ENCODE measurements around the gene VEZT. TPM values are rescaled to one million over a fixed set of nuclear protein-coding genes. Genes with fewer than 3 reads are reported as not detected.

The VEZT gene
- polyA plus RNA-seq, 1 of the 3 experiments (the other 2 are of a cell fraction), result 41.2 TPM

- Histone ChIP-seq H3K36me3 (replicated peaks in 1 of 2; ENCODE audit: control insufficient read depth in 1 of 2, insufficient read depth in 2 of 2, low read length in 1 of 2) (no peaks in the 10 kb centered on the region), H2AFZ (ENCODE audit: low read depth) (no peak overlapping the region), H3F3A (replicated peaks; ENCODE audit: insufficient read depth) (peaks cover 22% of the 10 kb centered on the region), H3K79me2 (ENCODE audit: insufficient read depth) (peaks cover 78% of the 10 kb centered on the region), H3K9ac (no peak overlapping the region), H3K4me1 (ENCODE audit: control insufficient read depth in 1 of 2, insufficient read depth in 2 of 2, low read depth in 1 of 2, low read length in 1 of 2) (peaks cover 6 to 17% of the 10 kb centered on the region in 2 experiments; a peak in 3 of 4 replicates), H3K27me3 (ENCODE audit: insufficient read depth) (no peaks in the 10 kb centered on the region), H4K20me1 (ENCODE audit: insufficient read depth) (no peaks in the 10 kb centered on the region), H3K9me3 (no peaks in the 10 kb centered on the region), H3K9me2 (no peaks in the 10 kb centered on the region), H3K27ac (ENCODE audit: low read depth in 2 of 2, low read length in 1 of 2) (peak overlapping the region in 1 of 2 experiments; percentile 47; a peak in 2 of 4 replicates), H3K4me2 (no peak overlapping the region), H3K4me3 (ENCODE audit: low read depth in 2 of 2, low read length in 1 of 2) (no peak overlapping the region)
- TF ChIP-seq TCF12 (IDR thresholded peaks at IDR 0.05), result no peak
- ChIA-PET POLR2A (no interaction called here), CTCF (interaction anchor here (1.6 to 1.7 kb wide), 2 partner anchors 97 to 98 kb away, joined by 6 to 9 read pairs; no protein-coding TSS in a partner anchor)
- DNase-seq, result no peak
- 73% methylated on average over 1 of the region's 1 CpG for WGBS (ENCODE audit: low lambda C conversion rate)
These were observed 3.7 kb upstream of the VEZT start for GRCh38 chr12:95213928-95214327.

DNA sequence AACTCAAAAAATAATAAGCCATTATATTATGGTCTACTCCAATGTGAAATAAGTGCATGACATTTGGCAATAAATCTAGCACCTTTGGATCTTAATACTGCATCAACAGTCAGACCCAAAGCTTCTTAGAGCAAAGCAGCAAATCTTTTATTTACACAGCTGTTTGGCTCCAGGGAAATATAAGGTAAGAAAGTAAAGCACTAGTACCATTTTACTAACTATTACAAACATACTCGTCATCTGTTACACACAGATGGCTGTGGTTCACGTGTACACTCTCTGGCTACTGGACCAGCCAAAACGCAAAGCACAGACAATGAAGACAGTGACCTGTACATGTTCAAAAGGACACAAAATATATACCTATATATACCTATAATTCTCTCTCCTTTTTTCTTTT, 3.1 kb upstream of the VEZT start:
- POLR2A ChIA-PET, result no interaction called here

DNA sequence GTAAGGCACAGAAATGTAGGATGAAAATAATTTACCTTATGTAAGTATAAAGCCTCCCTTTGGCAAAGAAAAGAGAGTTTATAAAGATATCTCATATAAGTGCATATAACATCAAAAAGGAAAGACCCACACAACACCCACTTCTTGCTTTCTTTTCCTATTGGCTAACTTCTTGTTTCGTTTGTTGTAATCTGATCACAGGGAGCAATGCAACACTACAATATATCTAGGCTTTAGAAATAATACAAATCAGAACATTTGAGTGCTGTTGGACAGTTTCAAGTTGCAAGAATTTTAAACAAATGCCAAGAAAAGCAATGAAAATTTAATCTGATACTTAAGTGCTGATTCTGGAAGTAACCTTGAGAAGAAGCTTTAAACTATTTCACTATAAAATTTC, 1.7 kb upstream of the VEZT start:
- 5% methylated on average over 1 of the region's 1 CpG for WGBS (ENCODE audit: low lambda C conversion rate)
- H3K9me3 ChIP-seq, result no peaks in the 10 kb centered on the region
- no peaks in the 10 kb centered on the region for H3K27me3 ChIP-seq (ENCODE audit: insufficient read depth)
- H3K4me1 ChIP-seq (ENCODE audit: control insufficient read depth in 1 of 2, insufficient read depth in 2 of 2, low read depth in 1 of 2, low read length in 1 of 2), result peaks cover 14 to 30% of the 10 kb centered on the region in 2 experiments; a peak in 3 of 4 replicates
- no peak overlapping the region for H2AFZ ChIP-seq (ENCODE audit: low read depth)
- H3K4me2 ChIP-seq, result peak overlapping the region; percentile 91
- POLR2A ChIA-PET, result no interaction called here
- H3K79me2 ChIP-seq (ENCODE audit: insufficient read depth), result peaks cover 89% of the 10 kb centered on the region
- H3K36me3 ChIP-seq (replicated peaks in 1 of 2; ENCODE audit: control insufficient read depth in 1 of 2, insufficient read depth in 2 of 2, low read length in 1 of 2), result peaks cover 0 to 3% of the 10 kb centered on the region in 2 experiments
- H3K9me2 ChIP-seq, result no peaks in the 10 kb centered on the region
- H3K9ac ChIP-seq, result peak overlapping the region; percentile 76; the same call in 1 of the 2 replicates
- DNase-seq, result no peak
- peaks cover 35% of the 10 kb centered on the region for H3F3A ChIP-seq (replicated peaks; ENCODE audit: insufficient read depth)
- H4K20me1 ChIP-seq (ENCODE audit: insufficient read depth), result no peaks in the 10 kb centered on the region; the same call in 1 of the 2 replicates
- H3K27ac ChIP-seq (ENCODE audit: low read depth in 2 of 2, low read length in 1 of 2), result peak overlapping the region; percentile 76 to 89; a peak in 3 of 4 replicates
- CTCF ChIA-PET, result interaction anchor here (0.9 to 3.5 kb wide), 3 partner anchors 26 to 120 kb away, joined by 3 to 37 read pairs (median 4); no protein-coding TSS in a partner anchor
- H3K4me3 ChIP-seq (ENCODE audit: low read depth in 2 of 2, low read length in 1 of 2), result peak overlapping the region; percentile 93 to 97; a peak in 3 of 4 replicates
- TF ChIP-seq, protein P1, sequence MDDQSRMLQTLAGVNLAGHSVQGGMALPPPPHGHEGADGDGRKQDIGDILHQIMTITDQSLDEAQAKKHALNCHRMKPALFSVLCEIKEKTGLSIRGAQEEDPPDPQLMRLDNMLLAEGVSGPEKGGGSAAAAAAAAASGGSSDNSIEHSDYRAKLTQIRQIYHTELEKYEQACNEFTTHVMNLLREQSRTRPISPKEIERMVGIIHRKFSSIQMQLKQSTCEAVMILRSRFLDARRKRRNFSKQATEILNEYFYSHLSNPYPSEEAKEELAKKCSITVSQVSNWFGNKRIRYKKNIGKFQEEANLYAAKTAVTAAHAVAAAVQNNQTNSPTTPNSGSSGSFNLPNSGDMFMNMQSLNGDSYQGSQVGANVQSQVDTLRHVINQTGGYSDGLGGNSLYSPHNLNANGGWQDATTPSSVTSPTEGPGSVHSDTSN (IDR thresholded peaks at IDR 0.05), result no peak
- TF ChIP-seq MXI1 (IDR thresholded peaks at IDR 0.05; ENCODE audit: low read depth, low read length), result no peak
- no peak for TF ChIP-seq RFX5 (IDR thresholded peaks at IDR 0.05; ENCODE audit: low read length)
- TF ChIP-seq EP300 (IDR thresholded peaks at IDR 0.05; ENCODE audit: borderline replicate concordance in 1 of 2, low read depth in 1 of 2, low read length in 1 of 2), result no peak
- no peak for TF ChIP-seq ELF1 (IDR thresholded peaks at IDR 0.05)
- no peak for TF ChIP-seq SMC3 (IDR thresholded peaks at IDR 0.05; ENCODE audit: low read depth, low read length)
- TF ChIP-seq REST (IDR thresholded peaks at IDR 0.05; ENCODE audit: low read depth, low read length), result no peak
- TF ChIP-seq RAD21 (IDR thresholded peaks at IDR 0.05; ENCODE audit: low read length), result no peak
- TF ChIP-seq JUND (IDR thresholded peaks at IDR 0.05), result no peak
- TF ChIP-seq RCOR1 (IDR thresholded peaks at IDR 0.05; ENCODE audit: low read length), result no peak
- no peak for TF ChIP-seq FOXJ3 (CRISPR knock-in tag; IDR thresholded peaks at IDR 0.05)
- no peak for TF ChIP-seq TAF1 (IDR thresholded peaks at IDR 0.05; ENCODE audit: borderline replicate concordance, low read depth, low read length)
- no peak for TF ChIP-seq TEAD4 (IDR thresholded peaks at IDR 0.05; ENCODE audit: borderline replicate concordance, insufficient read depth)
- TF ChIP-seq USF2 (IDR thresholded peaks at IDR 0.05; ENCODE audit: borderline replicate concordance, low read depth, low read length), result no peak
- no peak for TF ChIP-seq GATA2 (CRISPR knock-in tag; IDR thresholded peaks at IDR 0.05)
- TF ChIP-seq SIN3A (IDR thresholded peaks at IDR 0.05; ENCODE audit: borderline replicate concordance, low read depth, low read length), result no peak

More for the DNA sequence above, 3.1 kb upstream of the VEZT start:
- Histone ChIP-seq H2AFZ (ENCODE audit: low read depth) (no peak overlapping the region), H3F3A (replicated peaks; ENCODE audit: insufficient read depth) (peaks cover 28% of the 10 kb centered on the region), H3K27me3 (ENCODE audit: insufficient read depth) (no peaks in the 10 kb centered on the region), H3K4me2 (no peak overlapping the region), H3K27ac (ENCODE audit: low read depth in 2 of 2, low read length in 1 of 2) (no peak overlapping the region), H3K9me2 (no peaks in the 10 kb centered on the region), H3K4me3 (ENCODE audit: low read depth in 2 of 2, low read length in 1 of 2) (no peak overlapping the region), H3K9ac (no peak overlapping the region), H3K79me2 (ENCODE audit: insufficient read depth) (peaks cover 83% of the 10 kb centered on the region), H3K36me3 (replicated peaks in 1 of 2; ENCODE audit: control insufficient read depth in 1 of 2, insufficient read depth in 2 of 2, low read length in 1 of 2) (no peaks in the 10 kb centered on the region), H4K20me1 (ENCODE audit: insufficient read depth) (no peaks in the 10 kb centered on the region; the same call in 1 of the 2 replicates), H3K4me1 (ENCODE audit: control insufficient read depth in 1 of 2, insufficient read depth in 2 of 2, low read depth in 1 of 2, low read length in 1 of 2) (peaks cover 7 to 17% of the 10 kb centered on the region in 2 experiments; a peak in 3 of 4 replicates), H3K9me3 (no peaks in the 10 kb centered on the region)
- WGBS (ENCODE audit: low lambda C conversion rate), result 85% methylated on average over 3 of the region's 3 CpGs
- CTCF ChIA-PET, result interaction anchor here (0.7 to 3.5 kb wide), 5 partner anchors 15 to 109 kb away, joined by 3 to 37 read pairs (median 6); no protein-coding TSS in a partner anchor
- no peak for DNase-seq
- no peak for TF ChIP-seq FOSL2 (IDR thresholded peaks at IDR 0.05; ENCODE audit: borderline replicate concordance, low read depth)
